Activated naive CD8-positive, alpha-beta T cell (primary cell): ENCODE measurements around the gene CRABP2.

Source experiments
- H3K27ac Mint-ChIP-seq: one replicate; pipeline ENCODE4 v1.8.0; 2021; ENCODE audit warnings: mixed read lengths
- H3K27me3 Mint-ChIP-seq: one replicate; pipeline ENCODE4 v1.8.0; 2021; ENCODE audit warnings: mixed read lengths
- H3K36me3 Mint-ChIP-seq: one replicate; pipeline ENCODE4 v1.8.0; 2021; ENCODE audit warnings: mixed read lengths
- H3K4me1 Mint-ChIP-seq: one replicate; pipeline ENCODE4 v1.8.0; 2021; ENCODE audit warnings: low read depth, mixed read lengths
- H3K4me3 Mint-ChIP-seq: one replicate; pipeline ENCODE4 v1.8.0; 2021; ENCODE audit warnings: mild to moderate bottlenecking, mixed read lengths
- H3K9me3 Mint-ChIP-seq: one replicate; pipeline ENCODE4 v1.8.0; 2021; ENCODE audit warnings: low read depth, mixed read lengths

Gene CRABP2

DNA sequence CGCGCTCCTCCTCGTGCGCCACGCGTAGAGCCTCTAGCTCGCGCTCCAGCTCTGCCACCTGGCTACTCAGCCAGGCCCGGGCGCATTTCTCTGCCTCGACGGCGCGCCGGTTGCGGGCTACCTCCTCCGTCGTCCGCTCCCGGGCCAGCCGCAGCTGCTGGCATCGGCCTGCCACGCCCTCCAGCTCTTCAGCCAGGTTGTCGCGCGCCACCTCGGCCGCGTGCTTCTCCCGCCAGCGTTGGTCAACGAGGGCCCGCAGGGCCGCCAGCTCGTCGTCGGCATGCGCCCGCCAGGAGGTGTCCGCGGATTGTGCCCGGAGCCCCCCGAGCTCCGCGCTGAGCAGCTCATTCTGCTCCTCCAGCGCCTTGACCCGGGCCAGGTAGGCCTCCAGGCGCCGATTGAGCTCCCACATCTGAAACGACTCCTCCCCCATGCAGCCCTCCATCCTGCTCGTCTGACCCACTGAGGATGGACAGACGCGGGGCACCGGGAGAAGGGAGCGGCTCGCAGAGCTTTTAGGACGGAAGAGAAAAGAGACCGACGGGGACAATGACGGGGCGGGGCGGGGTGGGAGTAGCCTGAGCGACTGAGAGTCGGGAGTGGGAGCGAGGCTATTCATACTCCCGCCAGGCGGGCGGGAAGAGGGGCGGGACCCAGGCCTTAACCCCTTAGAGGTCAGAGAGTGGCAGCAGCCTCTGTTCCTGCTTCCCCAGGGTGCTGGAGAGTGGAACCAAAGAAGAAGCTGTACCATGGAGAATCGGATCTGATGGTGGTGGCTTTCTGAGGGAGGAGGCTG lies 28.4 kb downstream of the CRABP2 start, which contains the start of gene NES:
TSS of gene NES (minus strand) at position 588 of the 796 bp plus-strand sequence. CDS start at position 445, 143 bp downstream.
- H3K27ac Mint-ChIP-seq = no peak within 1 kb of the TSS
- peaks cover 26% of the 10 kb centered on the region for H3K27me3 Mint-ChIP-seq
- peak within 1 kb of the TSS; percentile 53 for H3K4me3 Mint-ChIP-seq

GRCh38 chr1:156676114-156676819 lies 29.1 kb downstream of the CRABP2 start:
- Mint-ChIP-seq H3K27me3 (peaks cover 25% of the 10 kb centered on the region), H3K4me1 (peaks cover 12% of the 10 kb centered on the region), H3K36me3 (peaks cover 2% of the 10 kb centered on the region), H3K9me3 (no peaks in the 10 kb centered on the region), H3K4me3 (no peak overlapping the region), H3K27ac (no peak overlapping the region)

More for the DNA sequence above, 28.4 kb downstream of the CRABP2 start, which contains the start of gene NES:
- peaks cover 2% of the 10 kb centered on the region for H3K36me3 Mint-ChIP-seq
- peaks cover 12% of the 10 kb centered on the region for H3K4me1 Mint-ChIP-seq
- H3K9me3 Mint-ChIP-seq = no peaks in the 10 kb centered on the region

- Mint-ChIP-seq H3K4me3 (no peak overlapping the region), H3K27ac (no peak overlapping the region), H3K9me3 (no peaks in the 10 kb centered on the region), H3K27me3 (peaks cover 24% of the 10 kb centered on the region), H3K36me3 (peaks cover 2% of the 10 kb centered on the region), H3K4me1 (peaks cover 12% of the 10 kb centered on the region)
Measured at GRCh38 chr1:156675210-156676113, 29.9 kb downstream of the CRABP2 start.

DNA sequence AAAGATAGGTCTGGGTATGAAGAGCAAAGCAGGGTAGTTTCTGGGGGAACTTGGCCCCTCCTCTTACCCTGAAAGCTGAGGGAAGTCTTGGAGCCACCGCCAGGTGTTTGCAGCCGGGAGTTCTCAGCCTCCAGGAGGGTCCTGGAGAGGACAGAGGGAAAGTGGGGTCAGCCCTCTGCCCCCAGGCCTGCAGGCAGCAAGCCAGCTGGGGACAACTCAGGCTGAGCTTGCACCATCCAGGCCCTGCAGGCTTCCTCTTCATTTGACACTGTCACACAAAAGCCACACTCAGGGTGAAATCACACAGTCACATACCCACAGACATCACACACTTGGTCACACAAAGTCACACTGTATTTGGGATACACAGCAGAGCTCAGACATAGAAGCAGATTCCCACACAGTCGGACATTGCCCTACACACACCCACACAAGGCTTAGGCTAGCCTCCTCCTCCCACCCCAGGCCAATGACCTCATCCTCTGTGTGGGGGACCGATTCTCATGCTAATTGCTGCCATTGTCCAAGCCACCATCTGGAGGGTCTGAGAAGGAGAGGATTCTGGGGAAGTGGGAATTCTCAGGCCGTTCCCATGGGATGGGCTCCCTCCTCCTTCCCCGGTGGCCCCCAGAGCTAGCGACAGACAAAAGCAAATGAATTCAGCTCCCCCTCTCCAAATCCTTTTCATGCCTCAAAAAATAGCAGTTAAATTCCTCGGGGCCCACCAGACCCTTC lies 31.8 kb downstream of the CRABP2 start:
- H3K27me3 Mint-ChIP-seq = peaks cover 15% of the 10 kb centered on the region

DNA sequence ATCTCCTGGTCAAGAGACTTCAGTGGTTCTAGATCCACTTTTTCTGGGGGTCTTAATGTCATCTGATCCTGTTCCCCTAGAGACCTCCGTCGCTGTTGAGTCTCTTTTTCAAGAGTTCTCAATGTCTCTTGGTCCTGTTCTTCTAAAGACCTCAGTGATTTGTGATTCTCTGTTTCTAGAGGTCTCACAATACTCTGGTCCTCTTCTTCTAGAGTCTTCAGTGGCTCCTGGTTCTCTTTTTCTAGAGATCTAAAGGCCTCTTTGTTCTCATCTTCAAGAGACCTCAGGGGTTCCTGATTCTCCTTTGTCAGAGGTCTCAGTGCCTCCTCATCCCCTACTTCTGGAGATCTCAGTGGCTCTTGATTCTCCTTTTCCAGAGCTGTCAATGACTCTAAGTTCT lies 33.6 kb downstream of the CRABP2 start:
- Mint-ChIP-seq H3K9me3 (no peaks in the 10 kb centered on the region), H3K36me3 (no peaks in the 10 kb centered on the region), H3K4me1 (no peaks in the 10 kb centered on the region), H3K27me3 (peaks cover 4% of the 10 kb centered on the region), H3K4me3 (no peak overlapping the region), H3K27ac (no peak overlapping the region)

More for the DNA sequence above, 31.8 kb downstream of the CRABP2 start:
- Mint-ChIP-seq H3K27ac (no peak overlapping the region), H3K36me3 (peaks cover 2% of the 10 kb centered on the region), H3K4me3 (no peak overlapping the region), H3K9me3 (no peaks in the 10 kb centered on the region), H3K4me1 (peaks cover 12% of the 10 kb centered on the region)

- Mint-ChIP-seq H3K27me3 (peaks cover 4% of the 10 kb centered on the region), H3K36me3 (no peaks in the 10 kb centered on the region), H3K4me1 (no peaks in the 10 kb centered on the region), H3K27ac (no peak overlapping the region), H3K9me3 (no peaks in the 10 kb centered on the region), H3K4me3 (no peak overlapping the region)
Measured at GRCh38 chr1:156670791-156671190, 34.6 kb downstream of the CRABP2 start.

- peaks cover 3% of the 10 kb centered on the region for H3K27me3 Mint-ChIP-seq
- no peaks in the 10 kb centered on the region for H3K4me1 Mint-ChIP-seq
- no peaks in the 10 kb centered on the region for H3K9me3 Mint-ChIP-seq
- no peak overlapping the region for H3K4me3 Mint-ChIP-seq
- H3K36me3 Mint-ChIP-seq = no peaks in the 10 kb centered on the region
- H3K27ac Mint-ChIP-seq = no peak overlapping the region
Measured at GRCh38 chr1:156670359-156670758, 35.0 kb downstream of the CRABP2 start.

GRCh38 chr1:156669794-156670193 lies 35.6 kb downstream of the CRABP2 start:
- Mint-ChIP-seq H3K36me3 (no peaks in the 10 kb centered on the region), H3K27ac (no peak overlapping the region), H3K4me3 (no peak overlapping the region), H3K4me1 (no peaks in the 10 kb centered on the region), H3K9me3 (no peaks in the 10 kb centered on the region), H3K27me3 (peaks cover 2% of the 10 kb centered on the region)

DNA sequence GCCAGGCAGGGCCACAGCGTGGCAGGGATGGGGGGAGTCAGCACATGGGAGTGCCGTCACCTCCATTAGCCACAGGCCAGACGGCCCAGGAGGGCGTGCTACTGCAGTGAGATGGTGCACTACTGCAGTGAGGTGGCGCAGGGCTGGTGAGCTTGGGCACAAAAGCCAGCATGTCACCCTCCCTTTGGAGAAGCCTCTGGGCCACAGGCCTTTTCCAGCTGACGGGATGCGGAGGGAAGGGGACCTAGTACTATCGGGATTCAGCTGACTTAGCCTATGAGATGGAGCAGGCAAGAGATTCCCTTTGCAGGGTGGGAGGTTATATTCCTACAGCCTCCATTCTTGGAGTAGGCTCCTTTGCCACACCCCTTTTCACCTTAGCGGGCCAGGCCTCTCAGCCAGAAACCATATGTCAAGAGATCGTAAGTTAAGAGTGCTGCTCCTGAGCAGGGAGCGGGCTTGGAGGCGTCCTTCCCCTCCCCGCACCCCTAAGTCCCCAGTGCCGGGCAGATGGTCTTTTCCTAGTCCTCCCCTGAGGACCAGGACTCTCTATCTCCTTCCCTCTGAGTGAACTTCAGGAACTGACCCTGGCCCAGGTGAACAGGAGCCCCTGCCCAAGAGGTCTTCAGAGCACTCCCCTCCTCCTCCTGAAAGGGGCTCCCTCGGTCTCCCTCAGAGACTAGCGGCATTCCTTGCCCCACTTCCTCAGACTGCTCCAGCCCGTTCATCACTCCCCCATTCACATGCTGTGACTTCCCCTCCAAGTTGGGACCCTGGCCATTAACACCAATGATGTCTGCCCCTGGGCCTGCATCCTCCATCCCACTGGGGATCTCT lies 36.4 kb downstream of the CRABP2 start:
- Mint-ChIP-seq H3K4me3 (no peak overlapping the region), H3K4me1 (no peaks in the 10 kb centered on the region), H3K27me3 (no peaks in the 10 kb centered on the region), H3K27ac (no peak overlapping the region), H3K9me3 (no peaks in the 10 kb centered on the region), H3K36me3 (no peaks in the 10 kb centered on the region)

DNA sequence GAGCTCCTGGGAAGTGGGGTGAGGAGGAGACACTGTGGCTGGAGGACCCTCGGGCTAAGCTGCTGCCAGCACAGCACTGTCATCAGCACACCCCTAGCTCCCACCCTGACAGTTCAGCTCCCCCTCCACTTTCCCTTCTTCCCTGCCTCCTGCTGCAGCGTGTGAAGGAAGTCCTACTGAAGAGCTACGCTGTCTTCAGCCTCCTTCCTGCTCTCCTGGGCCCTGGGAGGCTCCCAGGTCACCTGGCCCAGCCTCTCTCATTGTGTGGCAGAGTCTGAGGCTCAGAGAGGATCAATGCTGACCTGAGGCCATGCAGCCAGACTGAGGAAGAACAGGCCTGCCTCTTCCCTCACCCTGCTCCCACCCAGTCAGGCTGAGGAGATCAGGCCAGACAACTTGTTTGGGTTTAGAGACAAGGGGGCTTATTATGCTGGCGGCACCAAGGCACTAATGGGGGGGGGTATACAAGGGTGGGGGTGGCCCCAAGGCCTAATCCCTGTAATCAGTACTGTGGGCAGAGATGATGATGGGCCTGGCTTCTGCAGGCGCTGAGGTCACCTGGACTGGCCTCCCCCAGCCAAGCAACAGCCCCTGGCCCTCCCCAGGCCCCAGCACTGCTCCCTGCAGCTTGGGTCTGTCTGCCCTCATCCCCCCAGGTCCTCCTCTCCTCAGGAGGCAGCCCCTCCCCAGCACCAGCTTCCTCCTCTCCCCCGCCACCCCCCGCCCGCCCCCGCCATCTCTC lies 37.2 kb downstream of the CRABP2 start:
- no peaks in the 10 kb centered on the region for H3K4me1 Mint-ChIP-seq
- no peaks in the 10 kb centered on the region for H3K9me3 Mint-ChIP-seq
- H3K4me3 Mint-ChIP-seq = no peak overlapping the region
- no peaks in the 10 kb centered on the region for H3K27me3 Mint-ChIP-seq
- no peaks in the 10 kb centered on the region for H3K36me3 Mint-ChIP-seq
- no peak overlapping the region for H3K27ac Mint-ChIP-seq

- Mint-ChIP-seq H3K27me3 (no peaks in the 10 kb centered on the region), H3K4me3 (no peak overlapping the region)
Measured at GRCh38 chr1:156667610-156667967, 37.8 kb downstream of the CRABP2 start.

GRCh38 chr1:156666862-156667609 lies 38.3 kb downstream of the CRABP2 start:
- Mint-ChIP-seq H3K4me3 (no peak overlapping the region), H3K4me1 (peaks cover 2% of the 10 kb centered on the region), H3K27me3 (no peaks in the 10 kb centered on the region), H3K9me3 (no peaks in the 10 kb centered on the region), H3K36me3 (no peaks in the 10 kb centered on the region), H3K27ac (no peak overlapping the region)

More at GRCh38 chr1:156667610-156667967, 37.8 kb downstream of the CRABP2 start:
- Mint-ChIP-seq H3K36me3 (no peaks in the 10 kb centered on the region), H3K27ac (no peak overlapping the region), H3K9me3 (no peaks in the 10 kb centered on the region), H3K4me1 (no peaks in the 10 kb centered on the region)
